ENCODE data around the gene KLC3.

GRCh38 chr19:45345506-45345860 lies 4.9 kb downstream of the KLC3 start:
- no peak for TF ChIP-seq CTCF (IDR thresholded peaks at IDR 0.05; ENCODE audit: control extremely low read depth in 1 of 3, insufficient read depth in 1 of 3, low read depth in 1 of 3, low read length in 3 of 3)
- TF ChIP-seq POLR2A (IDR thresholded peaks at IDR 0.05; ENCODE audit: control extremely low read depth in 1 of 2, low read depth in 2 of 2, low read length in 2 of 2): no peak
- no peak for TF ChIP-seq YY1 (IDR thresholded peaks at IDR 0.05; ENCODE audit: low read depth, low read length)
- TF ChIP-seq TCF12 (IDR thresholded peaks at IDR 0.05; ENCODE audit: low read depth, low read length): no peak
- no peak for TF ChIP-seq SUZ12 (IDR thresholded peaks at IDR 0.05; ENCODE audit: low read length)
- TF ChIP-seq MAX (IDR thresholded peaks at IDR 0.05): no peak
- no peak for TF ChIP-seq RNF2 (IDR thresholded peaks at IDR 0.05; ENCODE audit: borderline replicate concordance, low read depth, low read length, missing control alignments, poor library complexity, severe bottlenecking)
- TF ChIP-seq TBP (IDR thresholded peaks at IDR 0.05; ENCODE audit: low read depth, low read length): no peak

Data from H1 (cell line).